IMR-90 (cell line): ENCODE results near the gene CTCF. TPM values are rescaled to one million over a fixed set of nuclear protein-coding genes. Genes with fewer than 3 reads are reported as not detected.

Experiments
- ATAC-seq: fragments of 200-7000 bp; cut with Tn5 transposase; 2 replicates; pipeline ENCODE4 v1.9.1; 2020; ENCODE audit warnings: low read depth, mild to moderate bottlenecking, moderate library complexity
- BruUV-seq: library from RNA; stranded (reverse); fragments of 400-500 nt; replicated peaks from 2 replicates; lab custom pipeline; 2021; lab: Mats Ljungman, UMichigan
- CTCF ChIA-PET: fragments of 300-600 bp; formaldehyde crosslinking; extraction: SDS; loops from one replicate; lab custom pipeline; 2021; ENCODE audit warnings: antibody characterized with exemption; lab: Yijun Ruan, JAX
- POLR2A ChIA-PET: fragments of 300-600 bp; sonication (Branson Sonifier 250); formaldehyde crosslinking; loops from one replicate; lab custom pipeline; 2022; ENCODE audit warnings: antibody characterized with exemption; ENCODE audit not compliant: unreplicated experiment; lab: Charles Lee
- DNase-seq: peaks from one replicate; pipeline ENCODE4 v3.0.0; 2013
- H2AFZ ChIP-seq: replicated peaks from 2 replicates; pipeline ENCODE3; 2013; ENCODE audit warnings: low read length, mild to moderate bottlenecking; ENCODE audit not compliant: poor library complexity
- H2AK5ac ChIP-seq: 2 replicates; pipeline ENCODE4 v1.6.1; 2013; ENCODE audit warnings: low read depth, low read length, inconsistent platforms
- H2AK9ac ChIP-seq: replicated peaks from 2 replicates; pipeline ENCODE3; 2013; ENCODE audit warnings: mild to moderate bottlenecking, low read depth, low read length, moderate library complexity; ENCODE audit not compliant: poor library complexity
- H2BK120ac ChIP-seq: 2 replicates; pipeline ENCODE4 v1.6.1; 2013; ENCODE audit warnings: low read depth, low read length, inconsistent platforms
- H2BK15ac ChIP-seq: 3 replicates; pipeline ENCODE4 v1.6.1; 2013; ENCODE audit warnings: low read depth, low read length, inconsistent platforms
- H2BK20ac ChIP-seq: 2 replicates; pipeline ENCODE4 v1.6.1; 2013; ENCODE audit warnings: low read depth, mild to moderate bottlenecking, inconsistent platforms, low read length, moderate library complexity
- H2BK5ac ChIP-seq: 2 replicates; pipeline ENCODE4 v1.6.1; 2013; ENCODE audit warnings: mild to moderate bottlenecking, low read depth, low read length, inconsistent platforms; ENCODE audit not compliant: poor library complexity, severe bottlenecking
- H3K14ac ChIP-seq: replicated peaks from 2 replicates; pipeline ENCODE4 v1.6.1; 2013; ENCODE audit warnings: low read depth, low read length, inconsistent platforms
- H3K18ac ChIP-seq: 2 replicates; pipeline ENCODE4 v1.6.1; 2013; ENCODE audit warnings: low read depth, low read length, control low read depth
- H3K23ac ChIP-seq: 2 replicates; pipeline ENCODE4 v1.6.1; 2013; ENCODE audit warnings: low read depth, low read length, inconsistent platforms
- H3K27ac ChIP-seq: 2 replicates; pipeline ENCODE4 v1.5.1; 2013; ENCODE audit warnings: mild to moderate bottlenecking, control low read depth, low read length; ENCODE audit not compliant: insufficient read depth
- H3K27me3 ChIP-seq: 2 replicates; pipeline ENCODE4 v1.6.1; 2013; ENCODE audit warnings: low read length; ENCODE audit not compliant: control insufficient read depth, insufficient read depth
- H3K36me3 ChIP-seq: 2 replicates; pipeline ENCODE4 v1.6.1; 2013; ENCODE audit warnings: low read length, mixed read lengths; ENCODE audit not compliant: control insufficient read depth, insufficient read depth
- H3K4ac ChIP-seq: 2 replicates; pipeline ENCODE4 v1.6.1; 2013; ENCODE audit warnings: low read depth, low read length, inconsistent platforms
- H3K4me1 ChIP-seq: 2 replicates; pipeline ENCODE4 v1.6.1; 2013; ENCODE audit warnings: low read length, mixed read lengths; ENCODE audit not compliant: control insufficient read depth, insufficient read depth
- H3K4me2 ChIP-seq: 2 replicates; pipeline ENCODE4 v1.6.1; 2013; ENCODE audit warnings: low read depth, mild to moderate bottlenecking, control low read depth, low read length, moderate library complexity
- H3K4me3 ChIP-seq: 2 replicates; pipeline ENCODE4 v1.5.1; 2013; ENCODE audit warnings: low read depth, mild to moderate bottlenecking, control low read depth, low read length, moderate library complexity; ENCODE audit not compliant: insufficient read depth
- H3K56ac ChIP-seq: 2 replicates; pipeline ENCODE4 v1.6.1; 2013; ENCODE audit warnings: low read length, inconsistent platforms; ENCODE audit not compliant: insufficient read depth; ENCODE audit errors: extremely low read depth
- H3K79me1 ChIP-seq, 2 experiments: 2 replicates each; pipeline ENCODE4 v1.6.1; 2013; ENCODE audit warnings: low read length in 2 of 2, inconsistent platforms in 1 of 2, low read depth in 1 of 2
- H3K9ac ChIP-seq: 2 replicates; pipeline ENCODE4 v1.6.1; 2013; ENCODE audit warnings: low read depth, low read length, control low read depth
- H3K9me1 ChIP-seq: 2 replicates; pipeline ENCODE4 v1.6.1; 2013; ENCODE audit warnings: low read length, inconsistent platforms; ENCODE audit not compliant: insufficient read depth
- H3K9me3 ChIP-seq: 2 replicates; pipeline ENCODE4 v1.6.1; 2013; ENCODE audit warnings: low read length; ENCODE audit not compliant: control insufficient read depth, insufficient read depth
- H4K20me1 ChIP-seq: 2 replicates; pipeline ENCODE4 v1.6.1; 2013; ENCODE audit warnings: low read length, inconsistent platforms; ENCODE audit not compliant: insufficient read depth
- H4K5ac ChIP-seq: 2 replicates; pipeline ENCODE4 v1.6.1; 2013; ENCODE audit warnings: mild to moderate bottlenecking, low read depth, low read length, control low read depth
- H4K8ac ChIP-seq, 2 experiments: 2 replicates each; pipeline ENCODE4 v1.6.1; 2013; ENCODE audit warnings: low read depth in 2 of 2, low read length in 2 of 2, control low read depth in 1 of 2, inconsistent platforms in 1 of 2
- H4K91ac ChIP-seq: 2 replicates; pipeline ENCODE4 v1.6.1; 2013; ENCODE audit warnings: low read depth, low read length, inconsistent platforms; ENCODE audit not compliant: insufficient read depth
- CEBPB ChIP-seq: IDR thresholded peaks from 2 replicates; pipeline ENCODE4 v1.6.1; 2012; ENCODE audit warnings: low read depth, low read length, improper control_type of control experiment
- CHD1 ChIP-seq: IDR thresholded peaks from 2 replicates; pipeline ENCODE4 v1.6.1; 2012; ENCODE audit warnings: low read depth, low read length, improper control_type of control experiment
- FOS ChIP-seq: fragments of 150-350 bp; IDR thresholded peaks from 2 replicates; pipeline ENCODE4 v1.6.1; 2016; ENCODE audit warnings: low read depth, low read length
- MAFK ChIP-seq: IDR thresholded peaks from 2 replicates; pipeline ENCODE4 v1.6.1; 2012; ENCODE audit warnings: low read depth, low read length, improper control_type of control experiment
- MAZ ChIP-seq: IDR thresholded peaks from 2 replicates; pipeline ENCODE4 v1.6.1; 2012; ENCODE audit warnings: low read depth, mild to moderate bottlenecking, low read length, improper control_type of control experiment, moderate library complexity, borderline replicate concordance
- NFE2L2 ChIP-seq: fragments of 150-350 bp; IDR thresholded peaks from 2 replicates; pipeline ENCODE4 v1.6.1; 2016; ENCODE audit warnings: low read depth, mild to moderate bottlenecking, low read length
- POLR2A ChIP-seq: IDR thresholded peaks from 2 replicates; pipeline ENCODE4 v1.6.1; 2012; ENCODE audit warnings: mild to moderate bottlenecking, low read depth, low read length
- RAD21 ChIP-seq: IDR thresholded peaks from 2 replicates; pipeline ENCODE4 v1.6.1; 2012; ENCODE audit warnings: low read length, improper control_type of control experiment
- RCOR1 ChIP-seq: IDR thresholded peaks from 2 replicates; pipeline ENCODE4 v1.6.1; 2012; ENCODE audit warnings: mild to moderate bottlenecking, low read length, improper control_type of control experiment; ENCODE audit not compliant: insufficient replicate concordance
- RFX5 ChIP-seq: IDR thresholded peaks from 2 replicates; pipeline ENCODE4 v1.8.0; 2012; ENCODE audit warnings: low read depth, mild to moderate bottlenecking, low read length, moderate library complexity
- SMC3 ChIP-seq: fragments of 150-350 bp; IDR thresholded peaks from 2 replicates; pipeline ENCODE4 v1.6.1; 2016; ENCODE audit warnings: low read depth, mild to moderate bottlenecking, antibody characterized with exemption, low read length, moderate library complexity
- WGBS, 2 experiments: methylation state at CpG; one replicate each; pipeline versions ENCODE4 v1.1.5 to v1.1.7; 2013; ENCODE audit warnings: missing lambda C conversion rate in 2 of 2; ENCODE audit not compliant: insufficient read length in 1 of 2; ENCODE audit errors: extremely low coverage in 2 of 2; 5-methylcytosine and 5-hydroxymethylcytosine counted together
- dilution Hi-C: fragments of 300-500 bp; cut with HindIII; formaldehyde crosslinking; loops from one replicate; pipeline ENCODE4 v1.14.3; 2018; ENCODE audit warnings: low sequenced_read_pairs; ENCODE audit not compliant: unreplicated experiment
- in situ Hi-C: fragments of 300-500 bp; cut with MboI; formaldehyde crosslinking; loops from 3 replicates; pipeline ENCODE4 v1.14.3; 2019; ENCODE audit warnings: low sequenced_read_pairs, inconsistent platforms, mixed read lengths
- intact Hi-C: fragments of 100-400 bp; cut with micrococcal nuclease; formaldehyde crosslinking; loops from 2 replicates; pipeline ENCODE4 v1.10.0; 2022
- polyA plus RNA-seq, 3 experiments: library from polyadenylated mRNA; depleted of rRNA; stranded (reverse); fragments of >200 nt; gene quantifications; 2 replicates each; pipeline ENCODE4 v1.2.3, GENCODE V29; 2012; ENCODE audit warnings: low replicate concordance in 1 of 3
- total RNA-seq: library from RNA; depleted of rRNA; stranded (reverse); fragments of >200 nt; gene quantifications from 2 replicates; pipeline ENCODE4 v1.2.3, GENCODE V29; 2012
- TF ChIP-seq, protein P1 (sequence below): fragments of 150-350 bp; IDR thresholded peaks from 2 replicates; pipeline ENCODE4 v1.6.1; 2017; ENCODE audit warnings: mild to moderate bottlenecking, antibody characterized with exemption, low read length, low read depth
- TF ChIP-seq, protein P2 (sequence below): fragments of 150-350 bp; IDR thresholded peaks from 2 replicates; pipeline ENCODE4 v1.6.1; 2016; ENCODE audit warnings: low read depth, mild to moderate bottlenecking, low read length, moderate library complexity, borderline replicate concordance

The CTCF gene
- total and polyA plus RNA-seq, 2 of the 4 experiments (the other 2 are of a cell fraction), result 16.1 to 22.8 TPM

DNA sequence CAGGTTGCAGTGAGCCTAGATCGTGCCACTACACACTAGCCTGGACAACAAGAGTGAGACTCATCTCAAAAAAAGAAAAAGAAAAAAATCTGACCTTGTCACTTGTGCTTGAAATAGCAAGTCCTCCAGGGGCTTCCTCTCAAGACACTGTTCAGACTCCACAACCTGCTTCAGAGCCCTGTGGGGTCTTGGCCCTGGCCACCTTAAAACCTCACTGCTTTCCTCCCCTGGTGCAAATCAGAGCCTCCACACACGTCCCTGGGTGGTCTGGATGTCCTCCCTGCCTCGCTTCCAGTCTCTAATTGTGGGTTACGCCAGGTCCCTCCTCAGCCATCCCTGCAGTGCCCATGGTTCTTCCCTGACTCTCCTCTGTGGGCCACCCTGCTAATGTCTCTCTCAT is 93.0 kb downstream of the CTCF start:
- H3K36me3 ChIP-seq, result 0 out of 2 replicates have a peak, but pooled peaks cover 1% of the 10 kb centered on the region
- intact Hi-C loops, result no loop called here

More for the DNA sequence above, 93.0 kb downstream of the CTCF start:
- H2BK15ac ChIP-seq, result no peak overlapping the region
- no peak overlapping the region for H2AK5ac ChIP-seq
- no peak overlapping the region for H3K23ac ChIP-seq
- no peak overlapping the region for H3K18ac ChIP-seq
- no peak overlapping the region for H3K14ac ChIP-seq
- no peak overlapping the region for H2AFZ ChIP-seq
- BruUV-seq, result no TSS peak
- H3K79me1 ChIP-seq, result peaks cover 6 to 20% of the 10 kb centered on the region in 2 experiments; a peak in 3 of 4 replicates
- no peak overlapping the region for H3K27ac ChIP-seq
- ATAC-seq (no peak), DNase-seq (no peak)
- no peak overlapping the region for H2BK20ac ChIP-seq
- ChIA-PET CTCF (no interaction called here), POLR2A (no interaction called here)
- H4K8ac ChIP-seq, result no peak overlapping the region
- no peak overlapping the region for H4K91ac ChIP-seq
- H3K56ac ChIP-seq, result no peak overlapping the region
- H2BK120ac ChIP-seq, result no peak overlapping the region
- no peak overlapping the region for H3K9ac ChIP-seq
- no peak overlapping the region for H3K4me2 ChIP-seq
- H3K4ac ChIP-seq, result no peak overlapping the region
- dilution Hi-C loops (no loop called here), in situ Hi-C loops (no loop called here)
- H3K4me3 ChIP-seq, result no peak overlapping the region
- H3K4me1 ChIP-seq, result peaks cover 9% of the 10 kb centered on the region; the same call in 1 of the 2 replicates
- peaks cover 14% of the 10 kb centered on the region for H4K20me1 ChIP-seq
- H3K9me1 ChIP-seq, result peaks cover 7% of the 10 kb centered on the region
- no peak overlapping the region for H2AK9ac ChIP-seq
- H2BK5ac ChIP-seq, result no peak overlapping the region
- WGBS, 2 experiments, result 73% methylated on average over 4 of the region's 4 CpGs; no CpG with 5 or more reads in 1 of the 2 experiments
- no peaks in the 10 kb centered on the region for H3K9me3 ChIP-seq
- H3K27me3 ChIP-seq, result peaks cover 21% of the 10 kb centered on the region
- H4K5ac ChIP-seq, result no peak overlapping the region
- no peak for TF ChIP-seq SMC3
- TF ChIP-seq POLR2A, result no peak
- TF ChIP-seq, protein P1, sequence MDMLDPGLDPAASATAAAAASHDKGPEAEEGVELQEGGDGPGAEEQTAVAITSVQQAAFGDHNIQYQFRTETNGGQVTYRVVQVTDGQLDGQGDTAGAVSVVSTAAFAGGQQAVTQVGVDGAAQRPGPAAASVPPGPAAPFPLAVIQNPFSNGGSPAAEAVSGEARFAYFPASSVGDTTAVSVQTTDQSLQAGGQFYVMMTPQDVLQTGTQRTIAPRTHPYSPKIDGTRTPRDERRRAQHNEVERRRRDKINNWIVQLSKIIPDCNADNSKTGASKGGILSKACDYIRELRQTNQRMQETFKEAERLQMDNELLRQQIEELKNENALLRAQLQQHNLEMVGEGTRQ, result no peak
- TF ChIP-seq RCOR1, result no peak
- TF ChIP-seq NFE2L2, result no peak
- no peak for TF ChIP-seq RFX5
- no peak for TF ChIP-seq FOS
- no peak for TF ChIP-seq CEBPB
- TF ChIP-seq MAZ, result no peak
- TF ChIP-seq, protein P2, sequence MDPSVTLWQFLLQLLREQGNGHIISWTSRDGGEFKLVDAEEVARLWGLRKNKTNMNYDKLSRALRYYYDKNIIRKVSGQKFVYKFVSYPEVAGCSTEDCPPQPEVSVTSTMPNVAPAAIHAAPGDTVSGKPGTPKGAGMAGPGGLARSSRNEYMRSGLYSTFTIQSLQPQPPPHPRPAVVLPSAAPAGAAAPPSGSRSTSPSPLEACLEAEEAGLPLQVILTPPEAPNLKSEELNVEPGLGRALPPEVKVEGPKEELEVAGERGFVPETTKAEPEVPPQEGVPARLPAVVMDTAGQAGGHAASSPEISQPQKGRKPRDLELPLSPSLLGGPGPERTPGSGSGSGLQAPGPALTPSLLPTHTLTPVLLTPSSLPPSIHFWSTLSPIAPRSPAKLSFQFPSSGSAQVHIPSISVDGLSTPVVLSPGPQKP, result no peak
- TF ChIP-seq RAD21, result no peak
- TF ChIP-seq MAFK, result no peak
- TF ChIP-seq CHD1, result no peak
